SU-DHL-6 (cell line): ENCODE results near the gene SLC13A5.

Source experiments
- H2AFZ ChIP-seq: fragments of 200-600 bp; sonication (generic); 2 replicates; pipeline ENCODE4 v1.6.1; 2014; ENCODE audit warnings: low read depth, mild to moderate bottlenecking, moderate library complexity, mixed read lengths, antibody characterized with exemption, low read length; ENCODE audit not compliant: severe bottlenecking
- H3F3A ChIP-seq: fragments of 200-600 bp; shearing (Covaris generic); 2 replicates; pipeline ENCODE4 v1.6.0; 2016; ENCODE audit warnings: antibody characterized with exemption, mild to moderate bottlenecking; ENCODE audit not compliant: insufficient read depth
- H3K27ac ChIP-seq: fragments of 200-600 bp; sonication (generic); 2 replicates; pipeline ENCODE4 v1.5.1; 2016; ENCODE audit warnings: low read depth, mild to moderate bottlenecking, low read length, moderate library complexity, mixed read lengths
- H3K27me3 ChIP-seq: fragments of 200-600 bp; sonication (generic), shearing (Covaris generic); 2 replicates; pipeline ENCODE4 v1.6.0; 2014; ENCODE audit warnings: mild to moderate bottlenecking, low read length
- H3K36me3 ChIP-seq: fragments of 200-600 bp; sonication (generic); 2 replicates; pipeline ENCODE4 v1.6.1; 2014; ENCODE audit warnings: mild to moderate bottlenecking, low read length, mixed read lengths
- H3K4me2 ChIP-seq: fragments of 300-600, 200-600 bp; shearing (Covaris generic), sonication (generic); 2 replicates; pipeline ENCODE4 v1.6.0; 2014; ENCODE audit warnings: low read length, low read depth, mild to moderate bottlenecking; ENCODE audit not compliant: poor library complexity, severe bottlenecking
- H3K4me3 ChIP-seq: fragments of 200-600 bp; sonication (generic); 2 replicates; pipeline ENCODE4 v1.5.1; 2014; ENCODE audit warnings: antibody characterized with exemption, low read length, mild to moderate bottlenecking, mixed read lengths; ENCODE audit not compliant: insufficient read depth, poor library complexity, severe bottlenecking
- H3K79me2 ChIP-seq: fragments of 200-600 bp; sonication (generic); 2 replicates; pipeline ENCODE4 v1.6.1; 2014; ENCODE audit warnings: mild to moderate bottlenecking, low read length, moderate library complexity; ENCODE audit not compliant: insufficient read depth
- H3K9ac ChIP-seq: fragments of 200-600 bp; sonication (generic); 2 replicates; pipeline ENCODE4 v1.7.0; 2014; ENCODE audit warnings: mild to moderate bottlenecking, low read length
- H3K9me2 ChIP-seq: fragments of 200-600 bp; sonication (generic); replicated peaks from 2 replicates; pipeline ENCODE4 v1.6.1; 2014; ENCODE audit warnings: low read length; ENCODE audit not compliant: insufficient read depth
- H3K9me3 ChIP-seq: fragments of 200-600 bp; sonication (generic); 2 replicates; pipeline ENCODE4 v1.6.1; 2014; ENCODE audit warnings: low read length, mixed read lengths; ENCODE audit not compliant: insufficient read depth
- H4K20me1 ChIP-seq: fragments of 200-600 bp; sonication (generic); 2 replicates; pipeline ENCODE4 v1.6.1; 2014; ENCODE audit warnings: low read depth, mild to moderate bottlenecking, antibody characterized with exemption, low read length, moderate library complexity, mixed read lengths
- EZH2phosphoT487 ChIP-seq: fragments of 200-600 bp; sonication (generic), shearing (Covaris generic); conservative IDR thresholded peaks from 2 replicates; pipeline ENCODE4 v1.6.1; 2018; ENCODE audit warnings: mild to moderate bottlenecking, antibody characterized with exemption, low read length, moderate library complexity, mixed read lengths
- TF ChIP-seq, protein P1 (sequence below): fragments of 200-600 bp; sonication (generic); IDR thresholded peaks from one replicate; pipeline ENCODE4 v1.5.1; 2017; ENCODE audit warnings: antibody characterized with exemption, mild to moderate bottlenecking, low read length, moderate library complexity; ENCODE audit not compliant: insufficient read depth, poor library complexity, severe bottlenecking

Gene SLC13A5

GRCh38 chr17:6677946-6678345, 35.2 kb downstream of the SLC13A5 start:
- no peak overlapping the region for H2AFZ ChIP-seq
- H3K36me3 ChIP-seq = no peaks in the 10 kb centered on the region
- H3K4me3 ChIP-seq = no peak overlapping the region
- no peaks in the 10 kb centered on the region for H3K27me3 ChIP-seq
- no peaks in the 10 kb centered on the region for H3K9me3 ChIP-seq
- H3K9ac ChIP-seq = no peak overlapping the region
- TF ChIP-seq, protein P1, sequence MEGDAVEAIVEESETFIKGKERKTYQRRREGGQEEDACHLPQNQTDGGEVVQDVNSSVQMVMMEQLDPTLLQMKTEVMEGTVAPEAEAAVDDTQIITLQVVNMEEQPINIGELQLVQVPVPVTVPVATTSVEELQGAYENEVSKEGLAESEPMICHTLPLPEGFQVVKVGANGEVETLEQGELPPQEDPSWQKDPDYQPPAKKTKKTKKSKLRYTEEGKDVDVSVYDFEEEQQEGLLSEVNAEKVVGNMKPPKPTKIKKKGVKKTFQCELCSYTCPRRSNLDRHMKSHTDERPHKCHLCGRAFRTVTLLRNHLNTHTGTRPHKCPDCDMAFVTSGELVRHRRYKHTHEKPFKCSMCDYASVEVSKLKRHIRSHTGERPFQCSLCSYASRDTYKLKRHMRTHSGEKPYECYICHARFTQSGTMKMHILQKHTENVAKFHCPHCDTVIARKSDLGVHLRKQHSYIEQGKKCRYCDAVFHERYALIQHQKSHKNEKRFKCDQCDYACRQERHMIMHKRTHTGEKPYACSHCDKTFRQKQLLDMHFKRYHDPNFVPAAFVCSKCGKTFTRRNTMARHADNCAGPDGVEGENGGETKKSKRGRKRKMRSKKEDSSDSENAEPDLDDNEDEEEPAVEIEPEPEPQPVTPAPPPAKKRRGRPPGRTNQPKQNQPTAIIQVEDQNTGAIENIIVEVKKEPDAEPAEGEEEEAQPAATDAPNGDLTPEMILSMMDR = no peak
- no peak for TF ChIP-seq EZH2phosphoT487
- no peaks in the 10 kb centered on the region for H3F3A ChIP-seq
- no peaks in the 10 kb centered on the region for H4K20me1 ChIP-seq
- no peak overlapping the region for H3K27ac ChIP-seq
- H3K4me2 ChIP-seq = no peak overlapping the region
- H3K79me2 ChIP-seq = no peaks in the 10 kb centered on the region
- H3K9me2 ChIP-seq = no peaks in the 10 kb centered on the region

DNA sequence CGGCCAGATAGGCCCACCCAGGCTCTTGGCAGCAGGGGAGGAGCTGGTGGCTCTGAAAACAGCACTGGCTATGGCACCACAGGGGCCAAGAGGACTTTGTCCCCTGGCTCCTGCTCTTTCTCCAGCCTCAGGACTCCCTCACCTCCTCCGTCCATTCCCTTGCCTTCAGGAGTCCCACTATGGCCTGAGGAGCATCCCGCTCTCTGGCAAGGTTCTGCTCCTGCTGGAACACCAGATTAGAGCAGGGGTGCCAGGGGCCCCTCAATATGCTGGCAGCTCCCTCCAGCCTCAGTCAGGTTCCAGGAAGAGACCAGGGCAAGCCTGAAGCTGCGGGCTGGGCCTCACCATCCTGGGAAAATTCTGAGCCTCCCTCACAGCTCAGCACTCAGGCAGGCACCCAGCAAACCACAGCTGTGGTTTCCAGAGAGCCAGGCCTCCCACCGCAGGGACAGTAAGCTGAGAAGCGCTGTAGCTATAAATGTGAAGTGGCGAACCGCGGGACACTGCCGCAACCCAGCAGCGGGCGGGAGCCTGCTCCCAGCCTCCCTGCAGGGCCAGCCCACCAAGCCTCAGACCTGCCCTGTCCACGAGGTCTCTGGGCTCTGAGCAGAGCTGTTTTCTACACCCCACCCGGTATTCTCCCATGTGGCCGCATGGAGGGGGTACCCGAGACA, 35.9 kb downstream of the SLC13A5 start:
- H3K79me2 ChIP-seq = no peaks in the 10 kb centered on the region
- no peak for TF ChIP-seq EZH2phosphoT487
- TF ChIP-seq, protein P1 = no peak
- H2AFZ ChIP-seq = no peak overlapping the region
- no peak overlapping the region for H3K4me2 ChIP-seq
- H3F3A ChIP-seq = no peaks in the 10 kb centered on the region
- no peak overlapping the region for H3K4me3 ChIP-seq
- no peaks in the 10 kb centered on the region for H4K20me1 ChIP-seq
- no peaks in the 10 kb centered on the region for H3K9me2 ChIP-seq
- H3K9me3 ChIP-seq = no peaks in the 10 kb centered on the region
- no peaks in the 10 kb centered on the region for H3K27me3 ChIP-seq
- H3K27ac ChIP-seq = no peak overlapping the region
- H3K36me3 ChIP-seq = no peaks in the 10 kb centered on the region
- H3K9ac ChIP-seq = no peak overlapping the region

DNA sequence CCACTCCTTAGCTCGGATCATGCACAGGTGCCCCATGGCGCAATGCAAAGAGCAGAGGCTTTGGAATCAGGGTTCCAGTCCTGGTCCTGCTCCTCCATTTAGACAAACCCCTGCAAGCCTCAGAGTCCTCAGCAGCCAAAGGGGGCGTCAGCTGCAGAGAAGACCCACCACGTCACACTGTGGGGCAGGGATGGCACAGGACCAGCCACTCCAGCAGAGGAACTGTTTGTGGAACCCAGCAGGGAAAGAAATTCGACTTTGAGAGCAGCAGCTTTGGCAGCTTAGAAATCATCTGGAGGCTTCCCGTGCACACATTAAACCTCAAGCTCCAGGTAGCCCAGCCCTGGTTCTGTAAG, 36.4 kb downstream of the SLC13A5 start:
- Histone ChIP-seq H3K36me3 (no peaks in the 10 kb centered on the region), H2AFZ (no peak overlapping the region), H3K4me2 (no peak overlapping the region), H3K4me3 (no peak overlapping the region), H3K9ac (no peak overlapping the region), H3F3A (no peaks in the 10 kb centered on the region), H3K27me3 (no peaks in the 10 kb centered on the region), H3K27ac (no peak overlapping the region), H4K20me1 (no peaks in the 10 kb centered on the region), H3K79me2 (no peaks in the 10 kb centered on the region), H3K9me3 (no peaks in the 10 kb centered on the region), H3K9me2 (no peaks in the 10 kb centered on the region)
- TF ChIP-seq EZH2phosphoT487 = no peak
- TF ChIP-seq, protein P1 = no peak
